GM18951 (cell line): ENCODE results near the gene MTRR.

Experiments used
- POLR2A ChIP-seq: IDR thresholded peaks from 4 replicates; pipeline ENCODE4 v1.6.1; 2011; ENCODE audit warnings: mild to moderate bottlenecking; ENCODE audit not compliant: insufficient read length, insufficient read depth; ENCODE audit errors: extremely low read depth
- in situ Hi-C: fragments of 300-500 bp; cut with MboI; formaldehyde crosslinking; loops from one replicate; pipeline ENCODE4 v1.12.0; 2022; ENCODE audit warnings: low sequenced_read_pairs, mixed read lengths, inconsistent platforms; ENCODE audit not compliant: unreplicated experiment

Gene MTRR

DNA sequence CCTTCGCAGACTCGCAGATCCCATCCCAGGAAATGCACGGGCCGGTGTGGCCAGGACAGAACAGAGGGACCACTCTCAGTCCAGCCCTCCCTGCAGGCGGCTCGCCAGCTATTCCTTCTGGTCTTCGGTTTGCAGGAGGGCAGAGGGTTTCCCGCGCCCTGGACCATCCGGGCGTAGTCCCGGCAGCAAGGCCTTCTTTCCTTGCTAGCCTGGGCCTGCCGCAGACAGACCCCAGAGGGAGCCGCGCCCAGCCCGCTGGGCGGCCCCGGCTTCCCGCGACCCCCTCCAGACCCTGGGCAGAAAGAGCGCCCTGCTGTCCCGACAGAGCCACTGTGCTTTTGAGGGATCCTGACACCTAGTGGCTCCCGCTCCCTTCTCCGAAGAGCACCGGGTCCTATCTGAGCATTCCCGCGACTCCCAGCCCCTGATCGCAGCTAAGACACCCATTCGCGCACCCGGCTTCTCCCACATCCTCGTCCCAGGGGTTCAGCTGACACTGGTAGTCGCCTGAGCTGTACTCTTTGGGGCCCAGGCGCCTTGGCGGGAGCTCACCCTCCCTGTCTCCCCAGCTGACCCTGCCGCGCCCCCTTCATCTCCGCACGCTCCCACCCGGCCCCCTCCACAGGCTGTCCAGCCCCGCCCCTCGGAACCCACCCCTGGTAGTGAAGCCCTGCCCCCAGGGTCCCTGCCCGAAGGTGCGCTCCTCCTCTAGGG is 19.1 kb upstream of the MTRR start:
- no peak for TF ChIP-seq POLR2A
- in situ Hi-C loops = no loop called here

GRCh38 chr5:7850395-7851239 is 18.3 kb upstream of the MTRR start, which contains the start of gene CFAP90:
Gene CFAP90 (minus strand): TSS chr5:7851133. CDS start chr5:7851021, 112 bp downstream.
- no peak for TF ChIP-seq POLR2A
- in situ Hi-C loops = no loop called here

GRCh38 chr5:7851240-7851592 is 17.7 kb upstream of the MTRR start:
- in situ Hi-C loops = no loop called here
- TF ChIP-seq POLR2A = no peak

DNA sequence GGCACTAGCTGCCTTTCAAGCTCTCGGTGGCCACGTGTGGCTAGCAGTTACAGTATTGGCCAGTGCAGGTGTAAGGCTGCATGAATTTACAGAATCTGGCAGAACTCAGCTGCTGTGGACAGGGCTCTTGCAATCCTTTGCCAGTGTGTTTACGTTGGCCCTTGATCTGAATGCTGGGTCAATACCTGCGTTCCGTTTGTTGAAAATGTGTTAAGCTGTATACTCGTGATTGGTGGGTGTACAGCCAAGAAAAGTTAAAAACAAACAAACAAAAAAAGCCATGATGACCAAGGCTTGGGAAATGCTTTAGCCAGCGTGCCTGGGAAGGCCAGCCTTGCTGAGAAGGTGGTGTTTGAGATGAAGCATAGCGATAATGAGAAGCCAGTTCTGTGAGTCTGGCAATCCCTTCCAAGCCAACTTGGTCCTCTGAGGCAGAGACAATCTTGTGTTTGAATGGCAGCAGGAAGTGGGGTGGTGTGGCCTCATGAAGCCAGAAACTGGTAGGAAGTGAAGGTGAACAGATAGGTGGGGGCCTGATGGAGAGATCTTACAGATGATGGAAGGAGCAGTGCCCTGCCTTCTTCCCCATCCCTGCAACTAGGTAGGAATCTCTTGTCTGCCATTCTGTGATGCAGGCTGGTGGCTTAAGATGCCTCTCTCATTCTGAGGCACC is 17.2 kb upstream of the MTRR start:
- TF ChIP-seq POLR2A = no peak
- in situ Hi-C loops = no loop called here

DNA sequence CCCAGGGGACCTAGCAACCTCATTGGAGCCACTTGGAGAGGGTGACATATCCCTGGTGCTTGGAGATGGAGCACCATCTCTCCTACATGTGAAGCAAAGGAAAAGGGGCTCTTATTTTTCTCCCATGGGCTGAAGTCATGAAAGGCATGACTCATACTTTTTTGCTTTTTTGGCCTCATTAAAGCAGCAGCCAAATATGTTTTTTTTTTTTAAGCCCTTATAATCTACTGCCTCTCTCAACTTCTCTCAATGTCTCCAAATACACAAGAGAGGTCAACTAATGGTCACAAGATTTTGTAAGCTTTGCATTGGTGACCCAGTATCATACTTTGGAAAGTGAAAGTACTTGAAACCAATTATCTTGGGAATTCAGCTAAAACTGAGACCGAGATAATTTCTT is 16.4 kb upstream of the MTRR start:
- in situ Hi-C loops = no loop called here

DNA sequence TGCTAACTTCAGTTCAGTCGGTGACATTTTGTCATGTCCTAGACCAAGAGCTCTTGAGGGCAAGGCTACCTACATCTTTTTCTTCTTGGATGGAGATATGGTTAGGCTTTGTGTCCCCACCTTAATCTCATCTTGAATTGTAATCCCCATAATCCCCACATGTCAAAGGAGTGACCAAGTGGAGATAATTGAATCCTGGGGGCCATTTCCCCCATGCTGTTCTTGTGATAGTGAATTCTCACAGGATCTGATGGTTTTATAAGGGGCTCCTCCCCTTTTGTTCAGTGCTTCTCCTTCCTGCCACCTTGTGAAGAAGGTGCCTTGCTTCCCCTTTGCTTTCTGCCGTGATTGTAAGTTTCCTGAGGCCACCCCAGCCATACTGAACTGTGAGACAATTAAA is 16.0 kb upstream of the MTRR start:
- TF ChIP-seq POLR2A = no peak
- in situ Hi-C loops = no loop called here

More for the DNA sequence above, 16.4 kb upstream of the MTRR start:
- no peak for TF ChIP-seq POLR2A

DNA sequence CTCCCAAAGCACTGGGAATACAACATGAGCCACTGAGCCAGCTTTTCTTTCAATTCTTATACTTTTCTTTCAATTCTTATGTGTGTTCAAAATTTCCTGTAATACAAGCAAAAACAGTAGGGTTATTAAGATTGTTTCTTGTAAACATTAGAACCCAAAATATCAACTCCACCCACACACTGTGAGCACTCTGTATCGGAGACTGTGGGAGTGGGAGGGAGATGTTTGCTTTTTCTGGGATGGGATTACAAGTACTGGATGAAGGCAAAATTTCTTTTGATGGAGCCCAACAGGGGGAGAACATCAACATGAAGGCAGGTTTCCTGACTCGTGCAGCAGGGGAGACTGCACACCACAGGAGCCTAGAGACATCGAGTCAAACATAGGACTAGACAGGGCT is 13.3 kb upstream of the MTRR start:
- in situ Hi-C loops = no loop called here
- no peak for TF ChIP-seq POLR2A

- in situ Hi-C loops = no loop called here
- no peak for TF ChIP-seq POLR2A
Measured at GRCh38 chr5:7856855-7857254, 12.1 kb upstream of the MTRR start.

- in situ Hi-C loops = no loop called here
- no peak for TF ChIP-seq POLR2A
Measured at GRCh38 chr5:7857361-7857760, 11.6 kb upstream of the MTRR start.

DNA sequence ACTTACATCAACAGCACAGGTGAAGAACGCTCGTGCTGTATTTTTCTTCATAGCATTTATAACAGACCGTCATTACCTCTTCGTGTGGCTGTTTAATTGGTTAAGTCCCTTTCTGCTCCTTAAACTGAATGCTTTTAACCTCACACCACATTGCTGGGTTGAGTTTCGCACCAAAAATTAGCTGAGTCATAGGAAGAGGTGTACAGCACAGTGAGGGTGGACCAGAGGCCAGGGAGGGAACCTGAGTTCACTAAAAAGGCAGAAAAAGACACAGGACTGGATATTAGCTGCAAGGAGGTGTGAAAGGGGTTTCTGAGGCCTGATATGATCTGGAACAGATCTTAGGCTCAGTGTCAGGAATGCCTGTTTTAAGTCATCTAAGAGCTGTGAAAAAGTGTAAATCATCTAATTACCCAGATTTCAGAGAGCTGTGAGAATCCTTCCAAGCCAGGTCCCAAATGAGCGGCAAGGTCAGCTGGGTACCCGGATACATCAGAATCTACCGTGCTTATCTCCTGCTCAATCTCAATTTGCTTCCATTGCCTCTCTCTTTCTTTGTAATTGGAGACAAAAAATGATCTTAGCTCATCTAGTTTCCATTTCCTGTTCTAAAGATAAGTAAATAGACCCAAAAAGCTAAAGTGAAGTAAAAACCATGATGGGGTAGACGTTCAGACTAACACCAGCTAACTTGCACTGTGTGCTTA is 10.9 kb upstream of the MTRR start:
- in situ Hi-C loops = no loop called here

GRCh38 chr5:7866196-7866595 is 2.8 kb upstream of the MTRR start:
- TF ChIP-seq POLR2A = no peak
- in situ Hi-C loops = no loop called here

More for the DNA sequence above, 10.9 kb upstream of the MTRR start:
- TF ChIP-seq POLR2A = no peak

DNA sequence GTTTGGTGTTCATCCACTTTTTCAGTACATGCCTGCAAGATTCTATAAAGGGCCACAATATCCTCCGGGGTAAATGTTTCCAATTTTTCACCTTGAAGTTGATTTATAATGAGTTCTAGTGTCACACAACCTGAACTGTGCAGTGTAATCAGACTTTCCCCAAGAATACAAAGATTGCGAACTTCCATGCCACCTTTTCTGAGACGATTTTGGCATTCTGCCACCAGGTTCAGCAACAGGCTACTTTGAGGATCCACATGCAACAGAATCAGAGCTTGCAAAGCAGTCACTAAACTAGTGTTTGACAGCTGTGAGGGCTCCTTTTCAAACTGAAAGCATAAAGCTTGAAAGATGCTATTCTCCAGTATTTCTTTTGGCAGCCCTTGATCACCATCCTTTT is 1.7 kb upstream of the MTRR start:
- no peak for TF ChIP-seq POLR2A
- in situ Hi-C loops = no loop called here

DNA sequence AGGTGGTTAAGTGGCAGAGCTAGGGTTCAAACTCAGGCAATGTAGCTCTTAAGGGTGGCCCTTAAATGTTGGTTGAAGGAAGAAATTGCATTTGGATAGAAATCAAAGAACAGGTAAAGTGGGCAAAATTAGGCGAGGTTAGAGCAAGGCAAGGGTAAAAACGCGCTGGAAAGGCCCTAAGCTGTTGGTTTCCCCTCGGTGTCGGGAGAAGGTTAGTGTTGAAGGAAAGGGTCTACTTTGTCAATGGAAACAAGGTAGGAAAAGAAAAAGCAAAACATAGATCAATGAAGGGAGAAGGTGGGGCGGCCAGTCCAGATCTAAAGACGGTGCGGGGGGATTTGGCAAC is 548 bp upstream of the MTRR start:
- in situ Hi-C loops = no loop called here
- no peak for TF ChIP-seq POLR2A

GRCh38 chr5:7869474-7870136 is 657 bp downstream of the MTRR start:
- no peak for TF ChIP-seq POLR2A
- in situ Hi-C loops = no loop called here
